Smooth muscle cell of trachea (primary cell): ENCODE data around the gene GPA33. TPM values are rescaled to one million over a fixed set of nuclear protein-coding genes. Genes with fewer than 3 reads are reported as not detected.

Experiments used
- total RNA-seq: library from RNA; depleted of rRNA; stranded (reverse); fragments of >200 nt; gene quantifications from 2 replicates; pipeline ENCODE4 v1.2.1, GENCODE V29; 2014

The GPA33 gene, protein sequence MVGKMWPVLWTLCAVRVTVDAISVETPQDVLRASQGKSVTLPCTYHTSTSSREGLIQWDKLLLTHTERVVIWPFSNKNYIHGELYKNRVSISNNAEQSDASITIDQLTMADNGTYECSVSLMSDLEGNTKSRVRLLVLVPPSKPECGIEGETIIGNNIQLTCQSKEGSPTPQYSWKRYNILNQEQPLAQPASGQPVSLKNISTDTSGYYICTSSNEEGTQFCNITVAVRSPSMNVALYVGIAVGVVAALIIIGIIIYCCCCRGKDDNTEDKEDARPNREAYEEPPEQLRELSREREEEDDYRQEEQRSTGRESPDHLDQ
- not detected in 2 replicates for total RNA-seq

GRCh38 chr1:167090314-167090942, at the start of gene GPA33:
GPA33 (minus strand) TSS chr1:167090377; CDS start chr1:167090287, 90 bp downstream.

DNA sequence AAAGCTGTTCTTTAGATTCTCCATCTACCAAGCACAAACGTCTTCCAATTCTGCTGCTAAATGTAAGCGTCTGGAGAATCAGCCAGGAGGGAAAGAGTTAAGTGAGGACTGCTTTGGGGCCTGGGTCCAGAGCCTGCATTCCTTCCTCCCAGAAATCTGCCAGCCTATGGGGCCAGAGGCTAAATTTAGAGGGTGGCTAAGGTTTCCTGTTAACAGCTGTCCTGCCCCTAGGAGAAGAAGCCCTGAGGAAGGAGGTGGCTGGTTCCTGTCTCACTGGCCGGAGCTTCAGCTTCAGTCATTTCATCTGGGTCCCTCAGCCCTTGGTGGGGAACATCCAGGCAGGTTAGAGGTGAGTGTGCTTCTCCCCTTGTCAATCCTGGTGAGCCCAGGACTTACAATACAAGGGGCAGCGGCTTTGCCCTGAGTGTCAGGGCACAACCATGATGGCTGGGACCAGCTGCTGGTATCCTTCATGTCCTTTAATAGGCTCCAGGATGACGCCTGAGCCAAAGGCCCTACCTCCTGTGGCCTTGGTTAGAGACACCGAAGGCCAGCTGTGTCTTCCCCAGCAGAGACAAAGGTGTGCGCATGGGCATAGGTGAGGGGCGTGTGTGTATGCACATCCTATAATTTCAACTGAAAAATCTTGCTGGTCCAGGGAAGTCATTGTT, 3.8 kb upstream of the GPA33 start, which contains the start of gene STYXL2:
Gene STYXL2, plus strand, starts transcription at position 230 of the 671 bp plus-strand sequence. CDS start 775 bp downstream, outside the sequence.

Other genes with a start within 250 kb of the GPA33 start
- 10.6 and 11.5 TPM in 2 replicates for gene TADA1, start 214.1 kb downstream of the GPA33 start, total RNA-seq
- gene ILDR2, start 114.8 kb downstream of the GPA33 start, total RNA-seq: under 0.01 and 0.17 TPM in 2 replicates
- not detected in 2 replicates for gene MAEL, start 101.1 kb downstream of the GPA33 start, total RNA-seq
- gene STYXL2, start 3.7 kb upstream of the GPA33 start, total RNA-seq: not detected in 2 replicates
- 2.5 and 4.4 TPM in 2 replicates for gene POU2F1, start 130.5 kb upstream of the GPA33 start, total RNA-seq